ENCODE results near the gene NPTN.

NPTN gene

DNA sequence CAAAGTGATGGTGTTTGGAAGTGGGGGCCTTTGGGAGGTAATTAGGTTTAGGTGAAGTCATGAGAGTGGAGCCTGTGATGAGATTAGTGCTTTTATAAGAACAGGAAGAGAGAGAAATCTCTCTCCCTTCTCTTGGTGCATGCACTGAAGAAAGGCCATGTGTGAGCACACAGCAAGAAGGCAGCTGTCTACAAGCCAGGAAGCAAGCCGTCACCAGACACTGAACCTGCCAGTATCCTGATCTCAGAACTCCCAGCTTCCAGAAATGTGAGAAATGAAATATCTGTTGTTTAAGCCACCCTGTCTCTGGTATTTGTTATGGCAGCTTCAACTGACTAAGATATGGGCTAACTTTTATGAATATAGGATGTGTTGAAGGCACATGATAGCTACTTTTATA lies 117.7 kb downstream of the NPTN start:
- Histone ChIP-seq H3K27me3 (replicated peaks in 2 of 5; ENCODE audit: control insufficient read depth in 4 of 5, insufficient read depth in 5 of 5, low read length in 4 of 5) (no peaks in the 10 kb centered on the region), H3K27ac (ENCODE audit: insufficient read depth in 1 of 2, low read depth in 1 of 2, low read length in 2 of 2, poor library complexity in 1 of 2, severe bottlenecking in 2 of 2) (no peak overlapping the region), H3K4me3 (ENCODE audit: control insufficient read depth in 1 of 7, extremely low read depth in 1 of 7, insufficient read depth in 4 of 7, low read depth in 2 of 7, low read length in 6 of 7) (no peak overlapping the region), H3K36me3 (ENCODE audit: control insufficient read depth in 4 of 4, insufficient read depth in 4 of 4, low read length in 3 of 4) (no peaks in the 10 kb centered on the region), H3K9me3 (ENCODE audit: control extremely low read depth in 1 of 5, control insufficient read depth in 4 of 5, insufficient read depth in 2 of 5, low read depth in 1 of 5, low read length in 4 of 5) (peaks cover 0 to 3% (median 0%) of the 10 kb centered on the region in 5 experiments), H3K4me1 (ENCODE audit: control extremely low read depth in 1 of 4, control insufficient read depth in 4 of 4, insufficient read depth in 4 of 4, low read length in 3 of 4) (peaks cover 0 to 2% (median 0%) of the 10 kb centered on the region in 4 experiments)
- no peak for DNase-seq
- WGBS (ENCODE audit: insufficient coverage), result 100% methylated on average over 1 of the region's 1 CpG
- ChIA-PET POLR2A (no interaction called here), CTCF (no interaction called here)
